GM19438 (cell line): ENCODE data around the gene SSBP3.

Source experiments
- ATAC-seq: cut with Tn5 transposase; IDR thresholded peaks from one replicate; pipeline ENCODE4 v1.9.1; 2021; ENCODE audit warnings: low read depth; ENCODE audit not compliant: unreplicated experiment

Gene SSBP3

DNA sequence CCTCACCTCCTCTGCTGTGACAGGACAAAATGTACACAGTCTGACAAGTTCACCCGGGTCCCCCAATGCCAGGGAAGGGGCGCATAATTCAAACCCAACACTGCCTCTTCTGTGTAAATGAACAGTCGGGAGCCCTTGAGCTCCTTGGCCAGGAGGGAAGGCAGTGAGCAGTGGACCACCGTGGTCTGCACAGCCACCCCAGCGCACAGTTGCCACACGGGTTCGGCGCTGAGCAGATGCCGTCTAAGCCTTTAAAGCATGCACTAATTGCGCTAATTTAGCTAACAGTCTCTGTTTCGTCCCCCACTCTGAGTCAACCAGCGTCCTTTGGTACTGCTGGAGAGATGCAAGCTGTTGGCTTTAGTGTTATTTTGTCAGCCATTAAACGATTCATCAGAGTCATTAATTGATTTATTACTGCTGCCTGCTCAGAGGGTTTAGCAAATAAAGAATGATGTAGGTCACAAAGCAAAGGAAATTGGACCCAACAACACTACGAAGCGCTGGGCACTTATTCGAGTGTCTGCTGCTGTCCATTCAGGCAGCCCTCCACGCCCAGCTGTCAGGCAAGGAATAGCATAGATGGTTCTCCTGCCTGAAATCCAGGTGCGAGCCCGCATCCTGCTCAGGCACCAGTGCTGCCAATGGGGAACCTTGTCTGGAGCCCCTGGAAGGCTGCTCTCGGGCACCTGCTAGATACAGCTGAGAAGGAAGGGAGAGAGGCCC lies 114.8 kb downstream of the SSBP3 start:
- no peak for ATAC-seq

DNA sequence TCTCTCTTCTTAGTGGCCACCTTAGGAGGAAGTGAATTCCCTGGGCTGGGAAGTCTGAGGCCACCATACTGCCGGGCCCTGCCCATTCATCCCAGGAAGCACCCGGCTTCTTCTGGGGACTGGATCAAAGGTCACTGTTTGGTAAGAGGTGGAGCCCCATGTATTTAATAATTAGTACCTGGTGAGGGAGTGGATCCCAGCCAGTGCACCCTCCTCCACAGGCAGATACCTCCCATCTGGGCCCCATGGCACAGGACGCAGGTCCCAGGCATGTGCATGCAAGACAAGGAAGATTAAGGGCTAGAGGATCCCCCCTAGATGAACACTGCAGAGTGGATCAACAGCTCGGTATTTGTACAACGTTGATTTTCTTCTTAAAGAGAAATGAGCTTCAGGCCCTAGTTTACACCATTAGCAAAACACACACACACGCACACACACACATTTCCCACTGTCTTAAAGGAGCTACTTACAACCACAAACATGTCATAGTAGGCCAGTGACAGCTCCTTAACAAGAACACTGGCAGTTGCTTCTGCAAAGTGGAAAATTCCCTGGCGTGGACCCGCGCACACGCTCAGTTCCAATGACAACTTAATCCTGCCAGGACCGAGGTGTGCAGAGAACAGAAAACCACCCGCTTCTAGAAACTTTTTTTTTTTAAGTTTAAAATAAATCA lies 115.5 kb downstream of the SSBP3 start:
- ATAC-seq: no peak

DNA sequence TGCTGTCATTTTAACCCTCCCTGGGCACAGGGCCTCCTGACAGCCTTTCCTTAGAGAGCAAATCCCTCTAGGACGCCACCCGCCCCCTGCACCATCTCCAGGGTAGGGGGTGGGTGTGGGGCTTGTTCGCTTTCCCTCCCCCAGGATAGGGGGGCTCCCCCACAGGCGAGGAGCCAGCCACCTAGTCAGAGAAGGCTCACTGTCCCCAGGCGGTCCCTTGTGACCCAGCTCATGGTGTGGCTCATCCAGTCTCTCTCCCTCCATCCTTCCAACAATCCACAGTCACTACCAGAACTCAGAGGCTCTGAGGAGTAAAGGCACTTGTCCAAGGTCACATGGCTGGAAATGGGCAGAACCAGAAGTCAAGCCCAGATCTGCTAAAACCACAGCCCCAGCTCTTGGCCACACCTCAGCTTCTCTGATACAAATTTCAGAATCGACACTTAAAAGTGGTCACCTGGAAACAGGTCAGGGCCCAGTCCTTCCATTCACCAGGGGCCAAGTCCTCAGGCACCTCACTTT lies 116.4 kb downstream of the SSBP3 start:
- no peak for ATAC-seq

DNA sequence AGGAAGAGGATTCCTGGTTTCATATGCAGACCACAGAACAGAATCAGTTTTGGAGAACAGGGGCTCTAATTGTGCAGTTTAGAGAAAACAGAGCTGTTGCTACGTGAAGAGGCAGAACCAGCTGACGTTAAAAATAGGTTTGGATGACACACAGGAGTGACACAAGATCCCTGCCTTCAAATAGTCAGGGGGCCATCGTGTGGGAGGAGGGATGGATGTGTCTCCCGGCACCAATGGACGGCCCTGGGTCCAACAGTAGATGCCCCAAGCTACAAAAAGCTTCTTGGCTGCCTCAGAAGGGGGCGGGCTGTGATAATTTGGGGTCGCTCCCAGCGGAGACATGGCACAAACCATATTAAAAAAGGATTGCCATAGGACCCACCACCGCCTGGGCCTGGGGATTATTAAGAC lies 118.4 kb downstream of the SSBP3 start:
- ATAC-seq: no peak

DNA sequence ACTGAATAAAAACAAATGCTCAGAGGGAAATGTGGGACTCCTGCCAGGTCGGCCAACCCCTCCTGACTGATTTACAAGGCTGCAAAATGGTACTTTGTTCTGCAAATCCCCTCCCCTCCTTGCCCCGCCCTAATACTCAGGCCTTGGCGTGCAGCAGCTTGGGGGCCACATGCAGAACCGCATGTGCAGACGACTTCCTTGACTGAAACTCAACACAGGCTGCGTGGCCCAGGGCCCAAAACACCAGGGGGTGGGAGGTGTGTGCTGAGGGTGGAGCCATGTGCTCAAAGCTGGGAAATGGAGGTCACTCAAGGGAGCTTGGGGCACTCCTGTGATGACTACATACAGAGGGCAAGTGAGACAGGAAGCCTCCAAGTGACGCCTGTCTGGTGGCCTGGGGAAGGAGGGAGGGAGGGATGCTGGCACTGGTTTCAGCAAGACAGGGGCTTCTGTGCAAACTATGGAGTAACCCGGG lies 119.0 kb downstream of the SSBP3 start:
- peak; percentile 76 for ATAC-seq

DNA sequence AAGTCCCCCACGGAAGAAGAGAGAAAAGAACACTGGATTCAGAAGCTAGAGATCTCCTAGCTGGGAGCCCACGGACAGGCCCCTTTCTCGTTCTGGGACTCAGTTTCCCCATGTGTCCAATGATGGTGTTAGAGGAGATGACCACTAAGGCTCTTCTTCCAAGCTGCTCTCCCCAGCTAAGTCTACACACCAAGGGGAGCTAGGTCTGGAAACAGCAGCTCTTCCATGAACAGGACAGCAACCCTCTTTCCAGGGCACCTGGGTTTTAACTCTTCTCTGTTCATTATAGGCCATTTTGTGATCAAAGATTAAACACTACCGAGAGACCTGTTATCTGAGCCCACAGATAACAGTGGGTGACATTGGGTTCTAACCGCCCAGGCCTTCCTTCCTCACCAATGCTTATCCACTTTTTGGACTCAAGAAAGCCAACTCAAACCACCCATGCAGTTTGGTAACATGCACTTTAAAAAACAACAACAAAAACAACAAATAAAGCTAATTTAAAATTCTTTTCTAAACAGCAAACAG lies 120.3 kb downstream of the SSBP3 start:
- no peak for ATAC-seq

DNA sequence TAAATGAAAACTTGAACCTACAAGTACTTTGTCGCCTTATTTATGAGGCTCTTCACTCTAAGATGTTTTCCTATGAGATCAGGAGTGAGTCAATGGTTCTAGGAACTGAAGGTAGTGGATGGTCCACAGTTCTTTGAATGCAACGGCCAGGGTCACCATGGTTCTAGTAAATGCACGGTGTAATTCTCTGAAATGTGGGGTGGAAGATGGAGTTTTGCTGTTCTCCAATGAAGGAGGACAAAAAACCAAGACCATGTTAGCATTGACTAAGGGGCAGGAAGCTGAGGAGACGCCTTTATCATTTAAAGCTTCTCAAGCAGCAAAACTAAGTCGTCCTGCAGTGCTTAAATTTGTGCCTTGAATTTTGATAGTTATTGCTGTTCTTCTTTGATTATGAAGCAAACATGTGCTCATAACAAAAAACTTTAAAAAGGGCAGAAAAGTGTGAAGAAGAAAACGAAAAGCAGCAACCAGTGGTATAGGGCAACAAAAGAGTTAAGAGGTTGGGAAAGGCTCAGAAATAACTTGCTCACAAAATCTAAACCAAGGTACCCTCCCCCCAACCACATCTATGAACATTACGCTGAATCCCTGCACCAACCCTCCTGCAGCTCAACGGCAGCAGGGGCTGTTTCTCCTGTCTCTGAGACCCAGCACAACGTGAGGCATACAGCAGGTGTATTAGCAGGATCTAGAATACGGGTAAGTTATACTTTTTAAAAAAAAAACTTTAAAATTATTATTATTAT lies 121.2 kb downstream of the SSBP3 start:
- ATAC-seq: no peak

DNA sequence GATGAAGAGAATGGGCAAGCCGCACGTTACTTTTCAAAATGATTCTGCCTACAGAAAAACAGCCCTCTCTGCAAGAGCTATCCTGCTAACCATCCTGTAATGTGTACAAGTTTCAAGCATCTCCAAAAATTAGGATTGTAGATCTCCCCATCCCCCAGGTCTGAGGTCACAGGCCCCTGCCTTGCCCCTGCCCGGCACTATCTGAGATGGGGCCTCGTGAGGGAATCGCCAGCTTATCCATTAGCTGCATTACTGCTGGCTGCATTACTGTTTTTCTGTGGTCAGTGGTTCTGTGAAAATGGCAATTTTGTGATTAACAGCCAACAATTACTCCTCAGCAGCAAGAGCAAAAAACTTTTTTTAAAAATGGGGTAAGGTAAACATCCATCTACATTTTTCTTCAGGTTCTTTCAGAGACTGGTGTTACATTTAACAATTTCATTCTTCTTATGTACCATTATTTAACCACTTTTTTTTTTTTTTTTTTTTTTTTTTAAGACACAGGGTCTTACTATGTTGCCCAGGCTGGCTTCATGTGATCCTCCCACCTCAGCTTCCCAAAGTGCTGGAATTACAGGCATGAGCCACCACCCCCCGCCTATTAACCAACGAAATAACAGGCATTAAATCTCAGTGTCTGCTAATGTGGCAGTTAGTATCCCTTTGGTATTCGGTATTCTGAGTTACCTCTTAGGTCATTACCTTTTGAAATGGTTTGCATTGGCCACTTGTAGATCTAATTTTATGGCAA lies 122.4 kb downstream of the SSBP3 start:
- no peak for ATAC-seq

DNA sequence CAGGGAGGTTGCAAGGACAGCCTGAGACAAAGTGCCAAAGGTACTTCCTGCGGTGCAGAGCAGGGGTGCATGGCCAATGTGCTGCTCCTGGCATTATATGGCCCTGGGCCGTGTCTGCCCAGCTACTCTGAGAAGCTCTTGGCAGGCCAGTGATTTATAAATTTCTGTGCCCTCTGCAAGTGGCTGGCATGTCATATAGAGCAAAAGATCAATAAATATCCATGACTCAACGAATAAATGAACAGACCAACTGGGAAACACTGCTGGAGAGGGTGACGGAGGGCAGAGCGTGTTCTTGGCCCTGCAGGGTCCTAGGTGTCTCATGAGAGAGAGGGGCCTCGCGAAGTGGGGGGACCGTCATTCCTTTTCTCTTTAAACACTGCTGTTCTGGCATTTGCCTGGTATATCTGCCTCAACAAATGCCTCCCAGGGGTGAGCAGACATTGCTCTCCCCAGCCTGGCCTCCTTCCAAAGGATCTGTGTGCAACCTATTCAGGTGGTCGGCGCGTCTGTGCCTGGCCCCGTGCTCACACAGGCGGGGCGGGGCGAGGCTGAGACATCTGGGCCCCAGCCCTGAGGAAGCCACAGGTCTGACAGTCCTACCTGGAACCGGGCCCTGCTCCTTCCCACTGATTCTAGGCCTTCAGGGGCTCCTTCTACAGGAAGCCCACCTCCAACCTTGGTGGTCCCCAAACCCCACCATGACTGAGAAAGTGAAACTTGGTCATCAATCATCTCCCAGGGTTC lies 123.9 kb downstream of the SSBP3 start:
- ATAC-seq: no peak

DNA sequence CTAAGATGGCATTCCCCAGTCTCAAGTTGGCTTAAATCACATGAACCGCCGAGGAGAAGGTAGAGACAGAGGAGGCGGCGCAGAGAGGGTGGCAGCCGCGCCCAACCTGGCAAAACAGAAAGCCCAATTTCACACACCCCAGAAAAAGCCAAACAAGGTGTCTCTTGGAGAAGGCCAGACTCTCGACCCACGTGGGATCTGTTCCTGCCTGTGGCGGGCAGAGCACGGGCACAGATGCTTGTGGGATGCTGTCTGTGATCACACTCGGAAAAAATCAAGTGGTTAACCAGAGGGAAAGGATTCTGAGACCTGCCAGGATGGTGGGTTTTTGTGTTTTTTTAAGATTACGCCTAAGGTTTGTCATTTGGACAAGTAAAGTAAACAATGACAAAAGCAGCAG lies 125.5 kb downstream of the SSBP3 start:
- no peak for ATAC-seq

DNA sequence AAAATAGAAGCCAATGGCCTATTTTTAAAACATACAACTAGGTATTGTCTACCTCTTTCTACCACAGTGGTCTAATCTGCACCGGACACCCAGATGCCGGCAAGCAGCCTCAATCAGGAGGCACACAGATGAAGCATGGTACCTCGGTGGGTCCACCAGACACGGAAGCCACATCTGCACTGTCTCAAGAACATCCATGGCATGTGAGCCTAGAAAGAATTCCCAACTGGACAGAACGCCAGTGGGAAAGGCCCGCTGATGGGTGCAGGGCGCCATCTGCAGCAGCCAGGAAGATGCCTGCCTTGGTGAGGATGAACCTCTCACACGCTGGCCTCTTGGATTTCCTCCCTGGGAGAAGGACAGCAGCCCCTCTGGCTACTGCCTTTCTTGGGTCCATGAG lies 126.7 kb downstream of the SSBP3 start:
- no peak for ATAC-seq

DNA sequence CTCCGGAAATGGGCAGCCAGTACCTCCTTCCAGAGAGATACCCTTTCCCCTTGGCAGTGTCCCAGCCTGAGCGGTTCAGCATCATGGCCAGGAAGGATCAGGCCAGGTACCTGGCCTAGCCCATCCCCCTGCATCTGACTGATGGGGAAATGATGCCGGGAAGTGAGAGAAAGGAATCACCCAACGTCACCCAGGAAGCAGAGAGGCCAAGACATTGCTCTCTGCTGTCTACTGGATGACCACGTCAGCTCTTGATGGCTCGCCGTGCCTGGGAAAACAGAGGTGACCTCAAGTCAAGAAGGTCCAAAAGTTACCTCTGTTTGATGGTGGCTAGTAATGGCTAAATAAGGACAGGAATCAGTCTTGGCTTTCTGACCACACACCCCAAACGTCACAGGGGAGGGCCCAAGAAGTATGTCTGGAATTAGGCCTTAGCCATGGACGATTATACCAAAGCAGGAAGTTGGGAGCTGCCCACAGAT lies 127.2 kb downstream of the SSBP3 start:
- no peak for ATAC-seq

DNA sequence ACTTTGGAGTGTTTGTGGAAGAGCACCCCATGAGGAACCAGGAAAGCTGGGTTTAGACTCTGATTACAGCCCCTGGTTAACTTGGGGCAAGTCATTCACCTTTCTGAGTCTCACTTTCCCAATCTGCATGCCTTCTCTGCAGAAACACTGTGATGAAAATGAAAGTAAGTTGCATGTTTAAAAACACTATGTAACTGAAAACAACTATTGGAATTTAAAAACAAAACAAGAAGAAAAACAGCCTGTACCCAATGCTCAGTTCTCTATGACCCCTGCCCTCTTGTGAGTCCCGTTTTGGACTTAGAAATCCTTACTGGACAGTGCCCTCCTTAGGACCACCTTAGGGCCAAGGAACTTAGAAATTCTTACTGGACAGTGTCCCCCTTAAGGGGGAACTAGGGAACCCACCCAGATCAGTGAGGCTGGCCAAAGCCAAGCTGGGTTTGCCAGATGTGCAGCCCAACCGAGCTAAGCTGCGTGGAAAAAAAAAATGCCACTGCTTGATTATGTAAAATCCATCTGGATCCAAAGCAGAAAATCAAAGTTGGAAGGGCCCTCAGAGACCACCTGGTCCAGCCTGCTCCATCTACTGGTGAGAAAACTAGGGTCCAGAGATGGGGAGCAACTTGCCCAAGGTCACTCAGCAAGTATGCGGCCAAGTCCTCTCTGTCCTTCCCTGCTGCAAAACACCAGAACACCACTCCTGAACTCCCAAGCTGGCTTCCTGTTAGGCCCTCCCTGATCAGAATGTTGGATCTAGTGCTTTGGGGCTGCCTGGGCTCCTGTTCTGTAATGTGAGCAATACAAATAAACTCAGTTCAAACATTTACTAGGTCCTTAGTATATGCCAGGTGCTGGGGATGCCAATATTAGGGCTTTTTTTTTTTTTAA lies 128.5 kb downstream of the SSBP3 start:
- ATAC-seq: no peak

DNA sequence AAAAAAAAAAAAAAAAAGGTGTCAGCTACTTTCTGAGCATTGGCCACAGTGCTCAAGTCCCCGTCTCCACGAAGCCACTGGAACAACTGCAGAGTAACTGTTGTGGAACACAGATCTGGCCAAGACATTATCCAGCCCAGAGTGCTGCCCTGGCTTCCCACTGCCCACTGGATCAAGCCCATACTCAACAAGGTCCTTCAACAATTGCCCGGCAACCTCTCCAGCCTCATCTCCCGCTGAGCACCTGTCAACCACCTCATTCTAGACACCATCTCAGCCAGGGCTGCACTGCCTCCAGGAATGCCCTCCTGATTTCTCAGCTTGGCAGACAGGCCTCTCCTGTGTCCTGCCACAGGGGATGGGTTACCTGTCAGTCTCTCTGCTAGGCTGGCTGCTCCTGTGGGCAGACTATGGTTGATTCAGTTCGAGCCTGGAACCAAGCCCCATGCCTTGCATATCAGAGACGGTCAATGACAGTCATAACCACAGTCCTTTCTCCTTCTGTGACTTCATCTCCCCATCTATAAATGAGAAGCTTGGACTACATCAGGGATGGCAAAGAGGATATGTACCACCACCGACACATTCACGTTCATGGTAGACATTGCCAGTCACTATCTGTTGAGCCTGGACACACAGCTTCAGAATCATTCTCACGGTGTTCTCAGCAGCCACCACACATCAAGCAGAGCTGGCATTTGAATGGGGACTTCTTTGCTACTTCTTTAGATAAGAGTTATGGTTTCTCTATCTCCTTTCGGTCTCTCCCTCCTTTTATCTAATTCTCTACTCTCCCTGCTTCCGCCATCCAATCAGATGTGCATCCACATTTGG lies 129.4 kb downstream of the SSBP3 start:
- ATAC-seq: no peak

DNA sequence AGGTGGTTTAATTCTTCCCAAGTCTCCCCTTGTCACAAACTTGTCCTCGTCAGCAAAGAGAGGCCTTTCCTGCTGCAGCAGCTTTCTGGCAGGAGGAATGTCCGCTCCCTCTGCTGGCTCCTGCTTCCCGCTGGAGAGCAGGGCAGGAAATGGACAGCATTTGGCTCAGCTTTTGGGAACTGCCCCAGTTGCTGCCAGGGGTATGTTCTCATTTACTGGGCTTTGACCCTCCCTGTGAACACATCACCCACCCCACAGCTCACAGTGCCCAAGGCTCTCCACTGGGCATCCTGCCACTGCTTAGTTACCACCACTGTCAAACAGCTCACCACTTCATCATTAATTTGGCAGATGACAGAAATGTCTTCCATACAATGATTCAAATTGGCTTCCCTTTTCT lies 130.8 kb downstream of the SSBP3 start:
- no peak for ATAC-seq

DNA sequence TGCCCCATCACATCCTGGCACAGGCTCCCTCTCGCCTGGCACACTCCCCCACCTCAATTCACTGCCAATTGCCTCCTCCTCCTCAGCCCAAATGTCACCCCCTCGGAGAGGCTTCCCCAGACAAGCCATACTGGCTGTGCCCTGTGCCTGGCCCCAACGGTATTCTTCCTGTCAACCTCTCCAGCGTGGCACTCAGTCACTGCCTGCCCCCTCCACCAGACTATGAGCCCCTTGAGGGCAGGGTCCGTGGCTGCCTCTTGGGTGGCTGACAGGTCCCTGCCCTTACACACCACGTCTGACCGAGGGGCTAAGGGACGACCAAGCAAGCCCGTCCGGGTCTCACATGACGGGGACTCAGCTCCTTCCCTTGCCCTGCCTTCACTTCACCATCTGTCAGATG lies 131.3 kb downstream of the SSBP3 start:
- ATAC-seq: no peak

DNA sequence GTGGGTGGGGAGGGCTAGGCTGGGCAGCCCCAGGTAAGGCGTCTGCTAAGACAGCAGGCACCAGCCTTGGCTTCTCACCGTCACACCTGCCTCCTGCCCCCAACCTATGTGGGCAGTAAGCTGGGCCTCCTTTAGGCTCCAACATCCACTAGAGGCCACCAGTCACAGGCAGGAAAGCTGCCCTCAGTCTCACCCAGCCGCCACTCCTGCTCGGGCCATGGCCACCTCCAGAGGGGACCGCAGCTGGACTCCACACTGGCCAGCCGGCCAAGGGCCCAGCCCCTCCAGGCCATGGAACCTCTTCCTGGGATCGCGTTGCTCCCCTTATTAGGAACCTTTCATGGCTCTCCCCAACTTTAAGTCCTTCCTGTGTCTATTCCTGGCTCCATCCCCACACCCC lies 131.7 kb downstream of the SSBP3 start:
- no peak for ATAC-seq

DNA sequence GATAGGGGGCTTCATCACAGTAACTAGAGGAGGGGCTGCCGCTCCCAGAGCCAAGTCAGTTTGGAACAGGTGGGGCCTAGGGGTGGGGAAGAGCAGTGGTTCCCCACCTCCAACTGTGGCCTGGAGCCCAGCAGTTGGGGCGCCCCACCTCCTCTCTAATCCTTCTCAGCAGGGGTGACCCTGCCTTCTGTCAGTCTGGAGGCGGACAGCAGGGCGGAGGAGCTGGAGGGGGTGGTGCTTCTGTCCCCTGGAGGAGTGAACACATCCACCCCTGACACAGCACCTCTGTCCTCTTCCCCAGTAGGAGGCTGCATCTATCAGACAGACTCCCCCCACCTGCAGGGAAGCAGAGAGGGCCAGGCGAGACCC lies 132.4 kb downstream of the SSBP3 start:
- ATAC-seq: no peak
